ENCODE measurements around the gene AXL.

DNA sequence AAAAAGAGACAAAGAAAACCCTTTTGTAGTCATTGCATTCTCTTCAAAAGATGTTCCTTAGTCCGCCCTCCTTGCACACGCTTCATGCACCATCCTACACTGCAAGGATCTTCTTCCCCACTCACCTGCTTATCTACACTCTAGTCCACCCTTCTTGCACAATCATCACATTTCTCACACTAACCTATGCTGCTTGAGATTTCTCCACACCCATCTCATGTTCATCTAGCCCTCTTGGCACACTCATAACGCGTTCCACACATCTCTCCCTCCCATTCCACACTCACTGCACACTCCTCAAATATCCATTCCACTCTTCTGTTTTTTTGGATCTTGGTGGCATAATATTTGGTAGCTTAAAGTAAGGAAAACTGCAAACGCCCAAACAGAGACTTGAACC lies 22.8 kb downstream of the AXL start:
- TF ChIP-seq EGR1 (IDR thresholded peaks at IDR 0.05) (no peak), EP300 (IDR thresholded peaks at IDR 0.05; ENCODE audit: borderline replicate concordance) (no peak), FOXM1 (IDR thresholded peaks at IDR 0.05; ENCODE audit: borderline replicate concordance, low read depth) (no peak), YY1 (IDR thresholded peaks at IDR 0.05; ENCODE audit: low read depth) (no peak), CEBPB (IDR thresholded peaks at IDR 0.05) (no peak), RAD21 (IDR thresholded peaks at IDR 0.05; ENCODE audit: low read depth) (no peak), CREB1 (IDR thresholded peaks at IDR 0.05; ENCODE audit: low read depth) (no peak)
- TF ChIP-seq, protein P1, sequence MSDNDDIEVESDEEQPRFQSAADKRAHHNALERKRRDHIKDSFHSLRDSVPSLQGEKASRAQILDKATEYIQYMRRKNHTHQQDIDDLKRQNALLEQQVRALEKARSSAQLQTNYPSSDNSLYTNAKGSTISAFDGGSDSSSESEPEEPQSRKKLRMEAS (IDR thresholded peaks at IDR 0.05) = no peak
- TF ChIP-seq, protein P2, sequence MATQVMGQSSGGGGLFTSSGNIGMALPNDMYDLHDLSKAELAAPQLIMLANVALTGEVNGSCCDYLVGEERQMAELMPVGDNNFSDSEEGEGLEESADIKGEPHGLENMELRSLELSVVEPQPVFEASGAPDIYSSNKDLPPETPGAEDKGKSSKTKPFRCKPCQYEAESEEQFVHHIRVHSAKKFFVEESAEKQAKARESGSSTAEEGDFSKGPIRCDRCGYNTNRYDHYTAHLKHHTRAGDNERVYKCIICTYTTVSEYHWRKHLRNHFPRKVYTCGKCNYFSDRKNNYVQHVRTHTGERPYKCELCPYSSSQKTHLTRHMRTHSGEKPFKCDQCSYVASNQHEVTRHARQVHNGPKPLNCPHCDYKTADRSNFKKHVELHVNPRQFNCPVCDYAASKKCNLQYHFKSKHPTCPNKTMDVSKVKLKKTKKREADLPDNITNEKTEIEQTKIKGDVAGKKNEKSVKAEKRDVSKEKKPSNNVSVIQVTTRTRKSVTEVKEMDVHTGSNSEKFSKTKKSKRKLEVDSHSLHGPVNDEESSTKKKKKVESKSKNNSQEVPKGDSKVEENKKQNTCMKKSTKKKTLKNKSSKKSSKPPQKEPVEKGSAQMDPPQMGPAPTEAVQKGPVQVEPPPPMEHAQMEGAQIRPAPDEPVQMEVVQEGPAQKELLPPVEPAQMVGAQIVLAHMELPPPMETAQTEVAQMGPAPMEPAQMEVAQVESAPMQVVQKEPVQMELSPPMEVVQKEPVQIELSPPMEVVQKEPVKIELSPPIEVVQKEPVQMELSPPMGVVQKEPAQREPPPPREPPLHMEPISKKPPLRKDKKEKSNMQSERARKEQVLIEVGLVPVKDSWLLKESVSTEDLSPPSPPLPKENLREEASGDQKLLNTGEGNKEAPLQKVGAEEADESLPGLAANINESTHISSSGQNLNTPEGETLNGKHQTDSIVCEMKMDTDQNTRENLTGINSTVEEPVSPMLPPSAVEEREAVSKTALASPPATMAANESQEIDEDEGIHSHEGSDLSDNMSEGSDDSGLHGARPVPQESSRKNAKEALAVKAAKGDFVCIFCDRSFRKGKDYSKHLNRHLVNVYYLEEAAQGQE (IDR thresholded peaks at IDR 0.05; ENCODE audit: low read depth) = no peak
